K562 (cell line): ENCODE results near the gene PEX3.

Source experiments
- EP300 ChIP-seq: IDR thresholded peaks from 2 replicates; pipeline ENCODE4 v1.6.1; 2012; ENCODE audit warnings: low read length, improper control_type of control experiment
- GATAD2B ChIP-seq: fragments of 450-650 bp; IDR thresholded peaks from 2 replicates; pipeline ENCODE4 v1.6.1; 2017; ENCODE audit warnings: mild to moderate bottlenecking, borderline replicate concordance
- SMAD3 ChIP-seq: fragments of 450-650 bp; formaldehyde crosslinking; conservative IDR thresholded peaks from 2 replicates; pipeline ENCODE4 v1.4.0; 2020; ENCODE audit warnings: mild to moderate bottlenecking
- ZNF785 ChIP-seq: fragments of 250-450 bp; sonication (Bioruptor Pico); IDR thresholded peaks from 2 replicates; pipeline ENCODE4 v1.4.0; 2020; ENCODE audit warnings: mild to moderate bottlenecking
- TF ChIP-seq, protein P1 (sequence below): fragments of 250-450 bp; sonication (Bioruptor Pico); IDR thresholded peaks from 2 replicates; pipeline ENCODE4 v1.5.0; 2022; ENCODE audit warnings: mild to moderate bottlenecking
- TF ChIP-seq, protein P2 (sequence below), 3 experiments: IDR thresholded peaks in 2 of 3; conservative IDR thresholded peaks in 1 of 3; 2 replicates each; pipeline ENCODE4 v1.5.1; 2011 to 2012; ENCODE audit warnings: low read length in 3 of 3, mild to moderate bottlenecking in 3 of 3, control low read depth in 2 of 3, improper control_type of control experiment in 1 of 3, inconsistent platforms in 1 of 3, low read depth in 1 of 3, mixed read lengths in 1 of 3, moderate library complexity in 1 of 3; ENCODE audit not compliant: insufficient read depth in 2 of 3

GRCh38 chr6:143408151-143408786 is 42.3 kb upstream of the PEX3 start:
- no peak for TF ChIP-seq ZNF785 (CRISPR knock-in tag)
- TF ChIP-seq, protein P1, sequence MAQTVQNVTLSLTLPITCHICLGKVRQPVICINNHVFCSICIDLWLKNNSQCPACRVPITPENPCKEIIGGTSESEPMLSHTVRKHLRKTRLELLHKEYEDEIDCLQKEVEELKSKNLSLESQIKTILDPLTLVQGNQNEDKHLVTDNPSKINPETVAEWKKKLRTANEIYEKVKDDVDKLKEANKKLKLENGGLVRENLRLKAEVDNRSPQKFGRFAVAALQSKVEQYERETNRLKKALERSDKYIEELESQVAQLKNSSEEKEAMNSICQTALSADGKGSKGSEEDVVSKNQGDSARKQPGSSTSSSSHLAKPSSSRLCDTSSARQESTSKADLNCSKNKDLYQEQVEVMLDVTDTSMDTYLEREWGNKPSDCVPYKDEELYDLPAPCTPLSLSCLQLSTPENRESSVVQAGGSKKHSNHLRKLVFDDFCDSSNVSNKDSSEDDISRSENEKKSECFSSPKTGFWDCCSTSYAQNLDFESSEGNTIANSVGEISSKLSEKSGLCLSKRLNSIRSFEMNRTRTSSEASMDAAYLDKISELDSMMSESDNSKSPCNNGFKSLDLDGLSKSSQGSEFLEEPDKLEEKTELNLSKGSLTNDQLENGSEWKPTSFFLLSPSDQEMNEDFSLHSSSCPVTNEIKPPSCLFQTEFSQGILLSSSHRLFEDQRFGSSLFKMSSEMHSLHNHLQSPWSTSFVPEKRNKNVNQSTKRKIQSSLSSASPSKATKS (CRISPR knock-in tag): no peak
- TF ChIP-seq SMAD3 (CRISPR knock-in tag): no peak
- TF ChIP-seq, protein P2, sequence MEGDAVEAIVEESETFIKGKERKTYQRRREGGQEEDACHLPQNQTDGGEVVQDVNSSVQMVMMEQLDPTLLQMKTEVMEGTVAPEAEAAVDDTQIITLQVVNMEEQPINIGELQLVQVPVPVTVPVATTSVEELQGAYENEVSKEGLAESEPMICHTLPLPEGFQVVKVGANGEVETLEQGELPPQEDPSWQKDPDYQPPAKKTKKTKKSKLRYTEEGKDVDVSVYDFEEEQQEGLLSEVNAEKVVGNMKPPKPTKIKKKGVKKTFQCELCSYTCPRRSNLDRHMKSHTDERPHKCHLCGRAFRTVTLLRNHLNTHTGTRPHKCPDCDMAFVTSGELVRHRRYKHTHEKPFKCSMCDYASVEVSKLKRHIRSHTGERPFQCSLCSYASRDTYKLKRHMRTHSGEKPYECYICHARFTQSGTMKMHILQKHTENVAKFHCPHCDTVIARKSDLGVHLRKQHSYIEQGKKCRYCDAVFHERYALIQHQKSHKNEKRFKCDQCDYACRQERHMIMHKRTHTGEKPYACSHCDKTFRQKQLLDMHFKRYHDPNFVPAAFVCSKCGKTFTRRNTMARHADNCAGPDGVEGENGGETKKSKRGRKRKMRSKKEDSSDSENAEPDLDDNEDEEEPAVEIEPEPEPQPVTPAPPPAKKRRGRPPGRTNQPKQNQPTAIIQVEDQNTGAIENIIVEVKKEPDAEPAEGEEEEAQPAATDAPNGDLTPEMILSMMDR (IDR thresholded peaks at IDR 0.05 in 2 of 3, conservative IDR thresholded peaks at IDR 0.05 in 1 of 3; ENCODE audit: insufficient read depth in 2 of 3, low read depth in 1 of 3, low read length in 3 of 3): no peak
- TF ChIP-seq GATAD2B: no peak
- no peak for TF ChIP-seq EP300
